ENCODE results near the gene RAB22A. TPM values are rescaled to one million over a fixed set of nuclear protein-coding genes. Genes with fewer than 3 reads are reported as not detected.

Gene RAB22A
- total RNA-seq, 1 donor from 2014 or later: 17.6 TPM

GRCh38 chr20:58294497-58295455 lies 14.7 kb upstream of the RAB22A start:
- H3K4me3 ChIP-seq (ENCODE audit: low read depth, low read length): no peak overlapping the region
- no peaks in the 10 kb centered on the region for H3K36me3 ChIP-seq (ENCODE audit: control insufficient read depth, insufficient read depth, low read length)
- H3K27me3 ChIP-seq (ENCODE audit: control insufficient read depth, insufficient read depth, low read length): no peaks in the 10 kb centered on the region
- peak; percentile 64 for DNase-seq (ENCODE audit: low read depth)
- no peak for FAIRE-seq
- no peak for TF ChIP-seq CTCF (IDR thresholded peaks at IDR 0.05; ENCODE audit: insufficient read depth, low read length, severe bottlenecking)

- H3K4me3 ChIP-seq (ENCODE audit: low read depth, low read length): no peak overlapping the region
- H3K27me3 ChIP-seq (ENCODE audit: control insufficient read depth, insufficient read depth, low read length): no peaks in the 10 kb centered on the region
- DNase-seq (ENCODE audit: low read depth): no peak
- no peak for FAIRE-seq
- TF ChIP-seq CTCF (IDR thresholded peaks at IDR 0.05; ENCODE audit: insufficient read depth, low read length, severe bottlenecking): no peak
- H3K36me3 ChIP-seq (ENCODE audit: control insufficient read depth, insufficient read depth, low read length): no peaks in the 10 kb centered on the region
Observed at GRCh38 chr20:58296051-58296837, 13.3 kb upstream of the RAB22A start.

- no peak for TF ChIP-seq CTCF (IDR thresholded peaks at IDR 0.05; ENCODE audit: insufficient read depth, low read length, severe bottlenecking)
- no peak overlapping the region for H3K4me3 ChIP-seq (ENCODE audit: low read depth, low read length)
- FAIRE-seq (no peak), DNase-seq (ENCODE audit: low read depth) (no peak)
- H3K27me3 ChIP-seq (ENCODE audit: control insufficient read depth, insufficient read depth, low read length): no peaks in the 10 kb centered on the region
- H3K36me3 ChIP-seq (ENCODE audit: control insufficient read depth, insufficient read depth, low read length): peaks cover 1% of the 10 kb centered on the region
Observed at GRCh38 chr20:58297394-58297793, 12.1 kb upstream of the RAB22A start.

- no peaks in the 10 kb centered on the region for H3K27me3 ChIP-seq (ENCODE audit: control insufficient read depth, insufficient read depth, low read length)
- H3K4me3 ChIP-seq (ENCODE audit: low read depth, low read length): no peak overlapping the region
- TF ChIP-seq CTCF (IDR thresholded peaks at IDR 0.05; ENCODE audit: insufficient read depth, low read length, severe bottlenecking): no peak
- DNase-seq (ENCODE audit: low read depth): no peak
- no peak for FAIRE-seq
- H3K36me3 ChIP-seq (ENCODE audit: control insufficient read depth, insufficient read depth, low read length): peaks cover 1% of the 10 kb centered on the region
Observed at GRCh38 chr20:58300321-58300720, 9.2 kb upstream of the RAB22A start.

GRCh38 chr20:58303547-58303946 lies 6.0 kb upstream of the RAB22A start:
- no peaks in the 10 kb centered on the region for H3K27me3 ChIP-seq (ENCODE audit: control insufficient read depth, insufficient read depth, low read length)
- no peak overlapping the region for H3K4me3 ChIP-seq (ENCODE audit: low read depth, low read length)
- FAIRE-seq (no peak), DNase-seq (ENCODE audit: low read depth) (no peak)
- TF ChIP-seq CTCF (IDR thresholded peaks at IDR 0.05; ENCODE audit: insufficient read depth, low read length, severe bottlenecking): no peak
- H3K36me3 ChIP-seq (ENCODE audit: control insufficient read depth, insufficient read depth, low read length): peaks cover 2% of the 10 kb centered on the region

Measured in bronchial epithelial cell (primary cell).